GM20000 (cell line): ENCODE data around the gene DAW1.

Experiments
- DNase-seq: peaks from one replicate; pipeline ENCODE4 v3.0.0; 2012; ENCODE audit warnings: low spot score
- TF ChIP-seq, protein P1 (sequence below): IDR thresholded peaks from 2 replicates; pipeline ENCODE4 v1.5.1; 2012; ENCODE audit warnings: mild to moderate bottlenecking, control low read depth; ENCODE audit errors: extremely low read depth, missing control alignments

DAW1 gene

DNA sequence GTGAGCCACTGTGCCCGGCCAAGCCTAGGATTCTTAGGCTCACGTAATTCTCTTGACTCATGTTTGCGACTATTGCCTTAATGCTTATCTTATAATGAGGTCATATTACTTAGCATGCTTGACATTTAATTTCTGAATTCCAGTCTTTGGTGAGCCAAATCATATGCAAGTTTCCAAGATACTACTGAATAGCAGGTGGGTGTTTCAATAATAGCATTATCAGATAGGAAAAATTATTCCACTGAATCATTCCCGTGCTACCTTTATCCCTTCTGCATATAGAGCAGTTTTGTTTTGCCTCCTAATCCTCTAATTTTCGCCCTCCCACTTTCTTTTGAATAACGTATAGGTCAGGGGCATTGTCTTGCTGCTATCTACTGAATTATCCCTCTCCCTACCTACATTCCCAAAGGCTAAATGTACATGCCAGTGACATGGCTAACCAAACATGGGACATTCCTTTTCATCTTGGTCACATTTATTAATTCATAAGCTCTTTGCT, 4.9 kb downstream of the DAW1 start:
- no peak for DNase-seq
- TF ChIP-seq, protein P1, sequence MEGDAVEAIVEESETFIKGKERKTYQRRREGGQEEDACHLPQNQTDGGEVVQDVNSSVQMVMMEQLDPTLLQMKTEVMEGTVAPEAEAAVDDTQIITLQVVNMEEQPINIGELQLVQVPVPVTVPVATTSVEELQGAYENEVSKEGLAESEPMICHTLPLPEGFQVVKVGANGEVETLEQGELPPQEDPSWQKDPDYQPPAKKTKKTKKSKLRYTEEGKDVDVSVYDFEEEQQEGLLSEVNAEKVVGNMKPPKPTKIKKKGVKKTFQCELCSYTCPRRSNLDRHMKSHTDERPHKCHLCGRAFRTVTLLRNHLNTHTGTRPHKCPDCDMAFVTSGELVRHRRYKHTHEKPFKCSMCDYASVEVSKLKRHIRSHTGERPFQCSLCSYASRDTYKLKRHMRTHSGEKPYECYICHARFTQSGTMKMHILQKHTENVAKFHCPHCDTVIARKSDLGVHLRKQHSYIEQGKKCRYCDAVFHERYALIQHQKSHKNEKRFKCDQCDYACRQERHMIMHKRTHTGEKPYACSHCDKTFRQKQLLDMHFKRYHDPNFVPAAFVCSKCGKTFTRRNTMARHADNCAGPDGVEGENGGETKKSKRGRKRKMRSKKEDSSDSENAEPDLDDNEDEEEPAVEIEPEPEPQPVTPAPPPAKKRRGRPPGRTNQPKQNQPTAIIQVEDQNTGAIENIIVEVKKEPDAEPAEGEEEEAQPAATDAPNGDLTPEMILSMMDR, result no peak

DNA sequence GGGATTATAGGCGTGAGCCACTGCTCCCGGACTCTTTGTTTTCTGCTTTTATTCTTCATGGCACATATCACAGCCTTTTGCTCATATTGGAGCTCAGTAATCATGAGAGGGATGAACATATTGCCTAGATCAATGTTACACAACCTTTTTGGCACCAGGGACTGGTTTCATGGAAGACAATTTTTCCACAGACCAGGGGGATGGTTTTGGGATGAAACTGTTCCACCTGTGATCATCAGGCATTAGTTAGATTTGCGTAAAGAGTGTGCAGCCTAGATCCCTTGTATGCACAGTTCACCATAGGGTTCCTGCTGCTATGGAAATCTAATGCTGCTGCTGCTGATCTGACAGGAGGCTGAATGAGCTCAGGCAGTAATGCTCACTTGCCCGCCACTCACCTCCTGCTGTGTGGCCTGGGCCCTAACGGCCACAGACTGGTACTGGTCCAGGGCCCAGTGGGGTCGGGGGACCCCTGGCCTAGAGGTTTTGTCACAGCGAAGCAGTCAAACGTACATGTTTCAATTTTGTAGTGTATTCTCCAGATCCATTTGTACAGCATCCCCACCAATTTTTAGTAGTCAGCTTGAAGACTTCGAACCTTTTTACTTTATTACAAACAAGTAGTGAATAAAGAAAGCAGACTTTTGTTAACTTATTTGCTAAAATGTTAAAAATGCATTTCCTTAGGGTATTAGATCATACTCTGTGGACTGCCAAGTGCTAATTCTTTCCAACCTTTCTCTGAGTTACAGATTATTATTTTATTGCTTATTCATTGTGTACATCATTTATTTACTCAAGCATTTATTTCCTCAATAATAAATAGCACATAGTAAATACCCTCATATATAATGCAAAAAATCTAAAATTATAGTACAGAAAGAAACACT, 6.2 kb downstream of the DAW1 start:
- no peak for DNase-seq
- TF ChIP-seq, protein P1, result no peak

DNA sequence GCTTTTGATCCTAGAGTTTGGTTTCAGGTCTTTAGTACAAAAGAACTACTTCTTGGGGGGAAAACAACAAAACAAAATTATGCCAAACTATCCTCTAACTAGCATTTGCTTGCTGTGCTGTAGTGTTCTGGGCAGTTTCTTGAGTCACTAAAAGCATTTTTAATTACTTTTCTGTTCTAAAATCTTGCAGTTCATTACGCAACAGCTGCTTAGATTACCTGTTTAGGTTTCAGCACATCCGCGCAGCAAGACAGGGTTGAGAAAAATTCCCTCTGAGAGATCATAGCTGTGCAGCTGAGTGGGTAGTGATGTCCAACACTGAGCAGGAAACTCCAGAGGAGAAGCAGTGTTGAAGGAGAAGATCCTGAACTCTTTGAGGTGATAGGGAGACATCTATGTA, 9.0 kb downstream of the DAW1 start:
- TF ChIP-seq, protein P1, result no peak
- DNase-seq, result no peak

DNA sequence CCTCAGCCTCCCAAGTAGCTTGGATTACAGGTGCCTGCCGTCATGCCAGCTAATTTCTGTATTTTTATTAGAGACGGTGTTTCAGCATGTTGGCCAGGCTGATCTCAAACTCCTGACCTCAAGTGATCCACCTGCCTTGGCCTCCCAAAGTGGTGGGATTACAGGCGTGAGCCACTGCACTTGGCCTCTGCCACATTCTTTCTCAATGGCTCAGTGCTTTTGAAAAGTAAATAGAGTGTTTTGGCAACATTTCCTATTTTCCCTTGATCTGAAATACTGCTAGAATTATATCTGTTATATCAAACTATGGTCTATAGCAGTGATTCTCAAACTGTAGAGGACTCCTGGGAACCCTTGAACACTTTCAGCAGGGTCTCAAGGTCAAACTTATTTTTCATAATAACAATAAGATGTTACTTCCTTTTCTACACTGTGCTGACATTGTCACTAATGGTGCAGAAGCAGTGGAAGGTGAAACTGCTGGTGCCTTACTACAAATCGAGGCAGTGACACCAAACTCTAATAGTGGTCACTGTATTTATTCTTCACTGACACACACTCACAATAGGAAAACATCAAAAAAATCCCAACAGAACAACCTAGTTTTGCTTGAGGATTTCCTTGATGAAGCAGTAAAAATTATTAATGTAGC, 10.6 kb downstream of the DAW1 start:
- TF ChIP-seq, protein P1, result no peak
- DNase-seq, result no peak

DNA sequence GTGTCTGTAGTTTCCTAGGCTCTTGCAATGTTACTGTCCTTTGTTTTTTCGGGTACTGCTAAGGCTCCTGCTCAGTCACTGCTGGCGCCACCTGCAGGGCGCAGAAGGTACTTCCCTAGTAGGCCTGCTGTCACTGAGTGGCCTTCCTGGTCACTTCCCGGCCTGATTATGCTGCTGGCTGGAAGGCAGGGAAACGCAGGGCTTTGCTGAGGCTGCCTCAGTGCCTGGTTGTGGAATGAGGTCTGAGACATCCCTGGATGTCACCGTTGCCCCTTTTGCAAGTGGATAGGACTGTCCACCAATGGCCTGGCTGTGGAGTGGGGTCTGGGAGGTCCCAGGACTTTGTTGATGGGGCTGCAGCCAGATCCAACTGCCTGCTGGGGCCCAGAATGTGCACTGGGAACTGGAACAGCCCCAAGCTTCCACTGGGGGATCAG, 13.1 kb downstream of the DAW1 start:
- DNase-seq, result peak; percentile 77
- TF ChIP-seq, protein P1, result peak; percentile 90

DNA sequence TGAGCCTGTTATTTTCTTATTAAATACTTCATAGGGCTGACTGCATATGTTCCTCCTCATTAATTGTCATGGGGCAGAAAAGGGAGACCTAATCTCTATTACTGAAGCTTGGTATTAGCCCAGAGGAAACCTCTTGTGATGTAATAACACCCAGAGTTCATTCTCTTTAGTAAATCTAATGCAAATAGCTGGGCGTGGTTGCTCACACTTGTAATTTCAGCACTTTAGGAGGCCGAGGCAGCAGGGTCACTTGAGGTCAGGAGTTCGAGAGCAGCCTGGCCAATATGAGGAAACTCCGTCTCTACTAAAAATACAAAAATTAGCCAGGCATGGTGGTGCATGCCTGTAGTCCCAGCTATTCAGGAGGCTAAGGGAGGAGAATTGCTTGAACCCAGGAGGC, 14.7 kb downstream of the DAW1 start:
- DNase-seq, result no peak

DNA sequence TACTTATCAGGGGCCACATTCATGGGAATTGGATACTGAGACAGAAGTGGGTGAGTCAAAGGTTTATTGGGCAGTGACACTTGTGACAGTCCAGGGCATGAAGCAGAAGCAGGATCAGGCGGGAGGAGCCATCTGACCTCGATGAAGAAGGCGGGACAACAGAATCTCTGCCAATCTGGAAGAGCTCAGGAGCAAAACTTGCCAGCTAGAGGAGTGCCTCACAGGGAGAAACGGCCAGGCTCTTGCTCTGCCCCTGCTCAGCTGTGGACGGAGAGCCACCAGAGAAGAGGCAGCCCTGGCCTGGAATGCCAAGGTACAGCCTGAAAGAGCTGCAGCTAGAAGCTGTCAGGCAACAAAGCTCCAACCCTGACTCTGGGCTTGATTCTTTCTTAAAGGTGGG, 16.9 kb downstream of the DAW1 start:
- TF ChIP-seq, protein P1, result no peak
- DNase-seq, result no peak

More for the DNA sequence above, 14.7 kb downstream of the DAW1 start:
- TF ChIP-seq, protein P1, result no peak
